Suprapubic skin (tissue), 4 donors: ENCODE results near the gene PTPRS. TPM values are rescaled to one million over a fixed set of nuclear protein-coding genes. Genes with fewer than 3 reads are reported as not detected.

ENCODE experiments used
- DNase-seq, 2 donors: peaks; one replicate each; pipeline ENCODE4 v3.0.0-alpha.2; 2019; ENCODE audit warnings: low spot score in 2 of 2
- H3K27ac ChIP-seq: fragments of 200-600 bp; sonication (generic); one replicate; pipeline ENCODE4 v1.5.1; 2019
- H3K27me3 ChIP-seq: fragments of 200-600 bp; sonication (generic); one replicate; pipeline ENCODE4 v1.5.1; 2019
- H3K36me3 ChIP-seq: fragments of 200-600 bp; sonication (generic); one replicate; pipeline ENCODE4 v1.5.1; 2019
- H3K4me1 ChIP-seq: fragments of 200-600 bp; sonication (generic); one replicate; pipeline ENCODE4 v1.5.1; 2019
- H3K4me3 ChIP-seq: fragments of 200-600 bp; sonication (generic); one replicate; pipeline ENCODE4 v1.5.1; 2019; ENCODE audit warnings: mild to moderate bottlenecking
- H3K9me3 ChIP-seq: fragments of 200-600 bp; sonication (generic); one replicate; pipeline ENCODE4 v1.5.1; 2019
- CTCF ChIP-seq, 2 donors: fragments of 200-600 bp in 1 of 2; fragments of 450-650 bp in 1 of 2; sonication (generic) in 1 of 2; IDR thresholded peaks; one replicate each; pipeline ENCODE4 v1.5.1; 2016 to 2019; ENCODE audit warnings: antibody characterized with exemption in 2 of 2, mild to moderate bottlenecking in 1 of 2, moderate library complexity in 1 of 2
- EP300 ChIP-seq: sonication (generic); formaldehyde crosslinking; IDR thresholded peaks from one replicate; pipeline ENCODE4 v1.6.1; 2017; ENCODE audit warnings: antibody characterized with exemption
- POLR2A ChIP-seq, 2 donors: fragments of 450-650 bp; IDR thresholded peaks; one replicate each; pipeline ENCODE4 v1.6.1; 2017; ENCODE audit warnings: antibody characterized with exemption in 2 of 2, mild to moderate bottlenecking in 2 of 2, moderate library complexity in 2 of 2
- POLR2AphosphoS5 ChIP-seq, 3 donors: sonication (generic); formaldehyde crosslinking; IDR thresholded peaks; one replicate each; pipeline ENCODE4 v1.6.1; 2017; ENCODE audit warnings: antibody characterized with exemption in 3 of 3
- WGBS: methylation state at CpG from one replicate; pipeline ENCODE4 v1.1.5; 2018; 5-methylcytosine and 5-hydroxymethylcytosine counted together
- total RNA-seq, 4 donors: library from RNA; depleted of rRNA; stranded (reverse); fragments of >200 nt; gene quantifications; one replicate each; pipeline ENCODE4 v1.1.0, GENCODE V29; 2016

PTPRS gene
- total RNA-seq, 4 donors from 2014 or later = 116 to 182 (median 159) TPM

GRCh38 chr19:5313307-5313706 lies 27.3 kb downstream of the PTPRS start:
- no peak overlapping the region for H3K27ac ChIP-seq
- 33% methylated on average over 13 of the region's 17 CpGs for WGBS
- no peaks in the 10 kb centered on the region for H3K36me3 ChIP-seq
- TF ChIP-seq EP300 = no peak
- TF ChIP-seq POLR2AphosphoS5 (IDR thresholded peaks at IDR 0.05) = no peak
- no peak for TF ChIP-seq CTCF (IDR thresholded peaks at IDR 0.05)
- TF ChIP-seq POLR2A (IDR thresholded peaks at IDR 0.05) = no peak
- H3K27me3 ChIP-seq = no peaks in the 10 kb centered on the region
- H3K4me3 ChIP-seq = no peak overlapping the region
- H3K9me3 ChIP-seq = no peaks in the 10 kb centered on the region
- H3K4me1 ChIP-seq = peaks cover 10% of the 10 kb centered on the region
- DNase-seq = no peak

GRCh38 chr19:5312058-5312457 lies 28.6 kb downstream of the PTPRS start:
- 94% methylated on average over 8 of the region's 8 CpGs for WGBS
- TF ChIP-seq CTCF (IDR thresholded peaks at IDR 0.05) (no peak), POLR2AphosphoS5 (IDR thresholded peaks at IDR 0.05) (no peak), EP300 (no peak), POLR2A (IDR thresholded peaks at IDR 0.05) (no peak)
- Histone ChIP-seq H3K36me3 (no peaks in the 10 kb centered on the region), H3K9me3 (no peaks in the 10 kb centered on the region), H3K27me3 (no peaks in the 10 kb centered on the region), H3K4me1 (peaks cover 11% of the 10 kb centered on the region), H3K4me3 (no peak overlapping the region), H3K27ac (no peak overlapping the region)
- DNase-seq = no peak

GRCh38 chr19:5309438-5310204 lies 31.0 kb downstream of the PTPRS start:
- WGBS = 64% methylated on average over 16 of the region's 17 CpGs
- H3K4me1 ChIP-seq = peaks cover 11% of the 10 kb centered on the region

GRCh38 chr19:5308451-5309437 lies 31.9 kb downstream of the PTPRS start:
- WGBS = 32% methylated on average over 19 of the region's 21 CpGs
- H3K4me3 ChIP-seq = peak overlapping the region; percentile 32
- no peaks in the 10 kb centered on the region for H3K36me3 ChIP-seq
- H3K4me1 ChIP-seq = peaks cover 11% of the 10 kb centered on the region
- peak in 1 of 2 donors; percentile 73 for DNase-seq
- H3K27ac ChIP-seq = peak overlapping the region; percentile 73
- H3K9me3 ChIP-seq = no peaks in the 10 kb centered on the region
- TF ChIP-seq CTCF (IDR thresholded peaks at IDR 0.05) (no peak), POLR2A (IDR thresholded peaks at IDR 0.05) (peak; percentile 55 to 68), POLR2AphosphoS5 (IDR thresholded peaks at IDR 0.05) (peak in 2 of 3 donors; percentile 47 to 57), EP300 (no peak)
- H3K27me3 ChIP-seq = no peaks in the 10 kb centered on the region

More at GRCh38 chr19:5309438-5310204, 31.0 kb downstream of the PTPRS start:
- no peak overlapping the region for H3K4me3 ChIP-seq
- DNase-seq = no peak
- no peak for TF ChIP-seq CTCF (IDR thresholded peaks at IDR 0.05)
- no peak for TF ChIP-seq EP300
- TF ChIP-seq POLR2AphosphoS5 (IDR thresholded peaks at IDR 0.05) = no peak
- TF ChIP-seq POLR2A (IDR thresholded peaks at IDR 0.05) = no peak
- H3K36me3 ChIP-seq = no peaks in the 10 kb centered on the region
- no peaks in the 10 kb centered on the region for H3K27me3 ChIP-seq
- H3K9me3 ChIP-seq = no peaks in the 10 kb centered on the region
- H3K27ac ChIP-seq = no peak overlapping the region

- TF ChIP-seq EP300 = no peak
- no peak for TF ChIP-seq POLR2A (IDR thresholded peaks at IDR 0.05)
- no peak for TF ChIP-seq CTCF (IDR thresholded peaks at IDR 0.05)
- TF ChIP-seq POLR2AphosphoS5 (IDR thresholded peaks at IDR 0.05) = no peak
- Histone ChIP-seq H3K9me3 (no peaks in the 10 kb centered on the region), H3K4me1 (peaks cover 11% of the 10 kb centered on the region), H3K36me3 (no peaks in the 10 kb centered on the region), H3K27me3 (no peaks in the 10 kb centered on the region), H3K4me3 (no peak overlapping the region), H3K27ac (no peak overlapping the region)
- DNase-seq = no peak
- 93% methylated on average over 19 of the region's 19 CpGs for WGBS
Observed at GRCh38 chr19:5307655-5308054, 33.0 kb downstream of the PTPRS start.
